HCT116 (cell line): ENCODE data around the gene TLX1. TPM values are rescaled to one million over a fixed set of nuclear protein-coding genes. Genes with fewer than 3 reads are reported as not detected.

Source experiments
- ATAC-seq: fragments of 200-7000 bp; cut with Tn5 transposase; 2 replicates; pipeline ENCODE4 v1.9.1; 2020; ENCODE audit warnings: mild to moderate bottlenecking, moderate library complexity
- BruUV-seq: library from RNA; stranded (reverse); fragments of 400-500 nt; replicated peaks from 2 replicates; lab custom pipeline; 2021; lab: Mats Ljungman, UMichigan
- CTCF ChIA-PET: fragments of 300-600 bp; sonication (Branson Sonifier 250); formaldehyde crosslinking; loops from one replicate; lab custom pipeline; 2021; ENCODE audit warnings: antibody characterized with exemption; lab: Charles Lee
- POLR2A ChIA-PET: fragments of 300-600, 350-600 bp; sonication (Branson Sonifier 250); formaldehyde crosslinking; loops from one replicate; lab custom pipeline; 2021; ENCODE audit warnings: antibody characterized with exemption; lab: Charles Lee
- RAD21 ChIA-PET, 2 experiments: fragments of 300-600 bp; sonication (Branson Sonifier 250); formaldehyde crosslinking; loops; one replicate each; lab custom pipeline; 2023; ENCODE audit warnings: low total read pairs in 2 of 2; ENCODE audit not compliant: uncharacterized antibody in 2 of 2, unreplicated experiment in 2 of 2, low non-redundant PET in 1 of 2; lab: Charles Lee
- DNase-seq: peaks from one replicate; pipeline ENCODE4 v3.0.0-alpha.2; 2010; ENCODE audit warnings: low read depth, low spot score
- H2AFZ ChIP-seq: fragments of 200-600 bp; shearing (Covaris generic), sonication (generic); 2 replicates; pipeline ENCODE4 v1.6.1; 2017; ENCODE audit warnings: low read depth, mixed run types, mixed read lengths, antibody characterized with exemption, low read length; ENCODE audit not compliant: poor library complexity, severe bottlenecking
- H3K27ac ChIP-seq: 2 replicates; pipeline ENCODE4 v1.5.1; 2012; ENCODE audit warnings: low read depth, low read length
- H3K27me3 ChIP-seq: fragments of 200-600 bp; sonication (generic); 2 replicates; pipeline ENCODE4 v1.6.1; 2016; ENCODE audit warnings: mixed run types, low read length, mixed read lengths; ENCODE audit not compliant: insufficient read depth
- H3K36me3 ChIP-seq, 2 experiments: fragments of 200-500 bp in 1 of 2; fragments of 200-600 bp in 1 of 2; sonication (Bioruptor generic) in 1 of 2; sonication (generic) in 1 of 2; 2 replicates each; pipeline versions ENCODE4 v1.5.1 to v1.6.1; 2014 to 2016; ENCODE audit warnings: low read length in 2 of 2, inconsistent platforms in 1 of 2, mixed read lengths in 1 of 2, mixed run types in 1 of 2; ENCODE audit not compliant: insufficient read depth in 2 of 2, control insufficient read depth in 1 of 2
- H3K4me1 ChIP-seq, 2 experiments: fragments of 200-600 bp in 1 of 2; sonication (generic) in 1 of 2; 2 replicates each; pipeline versions ENCODE4 v1.5.1 to v1.6.1; 2012 to 2017; ENCODE audit warnings: low read length in 2 of 2, inconsistent platforms in 1 of 2, mild to moderate bottlenecking in 1 of 2, mixed read lengths in 1 of 2, mixed run types in 1 of 2, moderate library complexity in 1 of 2; ENCODE audit not compliant: insufficient read depth in 2 of 2, control insufficient read depth in 1 of 2
- H3K4me2 ChIP-seq: fragments of 200-600 bp; sonication (generic); 2 replicates; pipeline ENCODE4 v1.6.1; 2017; ENCODE audit warnings: mixed run types, low read length, mixed read lengths
- H3K4me3 ChIP-seq, 2 experiments: fragments of 200-600 bp in 1 of 2; sonication (generic) in 1 of 2; replicated peaks in 1 of 2; 2 replicates each; pipeline ENCODE4 v1.5.1; 2011 to 2016; ENCODE audit warnings: low read length in 2 of 2, control low read depth in 1 of 2, low read depth in 1 of 2, mild to moderate bottlenecking in 1 of 2, mixed read lengths in 1 of 2, mixed run types in 1 of 2
- H3K79me2 ChIP-seq: fragments of 200-600 bp; sonication (generic); 2 replicates; pipeline ENCODE4 v1.6.1; 2017; ENCODE audit warnings: mild to moderate bottlenecking, mixed run types, low read length, moderate library complexity, mixed read lengths; ENCODE audit not compliant: insufficient read depth
- H3K9ac ChIP-seq: fragments of 200-600 bp; sonication (generic); 2 replicates; pipeline ENCODE4 v1.6.1; 2016; ENCODE audit warnings: low read length, mixed read lengths
- H3K9me2 ChIP-seq: fragments of 200-600 bp; sonication (generic), shearing (Covaris generic); 2 replicates; pipeline ENCODE4 v1.6.1; 2017; ENCODE audit warnings: mixed run types, mild to moderate bottlenecking, moderate library complexity; ENCODE audit not compliant: insufficient read depth
- H3K9me3 ChIP-seq, 2 experiments: fragments of 200-500 bp in 1 of 2; fragments of 200-600 bp in 1 of 2; sonication (Bioruptor generic) in 1 of 2; sonication (generic) in 1 of 2; 2 replicates each; pipeline ENCODE4 v1.6.1; 2014 to 2017; ENCODE audit warnings: low read length in 2 of 2, mixed read lengths in 2 of 2, inconsistent platforms in 1 of 2, low read depth in 1 of 2, mild to moderate bottlenecking in 1 of 2, mixed run types in 1 of 2, moderate library complexity in 1 of 2; ENCODE audit not compliant: control insufficient read depth in 1 of 2, insufficient read depth in 1 of 2
- H4K20me1 ChIP-seq: fragments of 200-600 bp; sonication (generic), shearing (Covaris generic); 2 replicates; pipeline ENCODE4 v1.6.1; 2017; ENCODE audit warnings: mixed run types, mild to moderate bottlenecking, moderate library complexity; ENCODE audit not compliant: insufficient read depth
- ELF1 ChIP-seq: IDR thresholded peaks from 2 replicates; pipeline ENCODE4 v1.6.1; 2012; ENCODE audit warnings: low read depth, borderline replicate concordance
- intact Hi-C: fragments of 100-400 bp; cut with micrococcal nuclease; formaldehyde crosslinking; loops from 2 replicates; pipeline ENCODE4 v1.10.0; 2022
- total RNA-seq: library from RNA; stranded (reverse); gene quantifications from one replicate; pipeline ENCODE4 v1.2.1, GENCODE V29; 2021; ENCODE audit not compliant: unreplicated experiment
- TF ChIP-seq, protein P1 (sequence below): IDR thresholded peaks from 2 replicates; pipeline ENCODE4 v1.6.1; 2012; ENCODE audit warnings: low read depth

Gene TLX1
- total RNA-seq, 1 experiment from 2014 or later: not detected

DNA sequence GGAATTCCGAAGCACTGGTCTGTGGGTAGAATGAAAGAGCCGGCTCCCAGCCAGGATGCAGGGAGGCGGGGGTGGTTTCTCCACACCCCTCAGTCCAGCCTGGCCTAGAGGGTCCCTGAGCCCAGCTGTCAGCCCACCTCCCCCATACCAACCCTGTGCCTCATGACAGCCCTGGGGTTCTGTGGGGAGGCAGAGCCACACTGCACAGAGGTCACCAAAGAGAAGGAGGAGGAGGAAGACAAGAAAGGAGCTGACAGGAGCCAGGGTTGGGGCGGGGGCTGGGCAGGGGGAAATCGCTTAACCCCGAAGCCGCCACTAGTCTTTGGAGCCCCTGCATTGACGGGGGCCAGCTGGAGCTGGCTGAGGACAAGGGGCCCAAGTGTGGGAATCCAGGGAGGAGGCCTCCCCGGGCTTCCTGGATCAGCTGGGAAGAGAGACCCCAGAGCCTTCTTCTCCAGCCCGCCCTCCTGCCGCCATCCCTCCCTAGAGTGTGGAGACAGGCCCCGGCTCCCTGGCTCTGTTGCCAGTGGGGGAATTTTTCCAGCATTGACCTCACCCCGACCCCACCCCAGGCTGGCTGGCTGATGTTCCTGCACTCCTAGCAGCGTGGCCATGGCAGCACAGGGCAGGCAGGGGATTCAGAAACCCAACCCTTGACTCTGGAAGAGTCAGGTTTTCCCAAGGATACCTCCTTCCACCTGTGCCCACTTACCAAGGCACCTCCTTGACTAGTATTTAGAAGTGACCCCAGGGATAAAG lies 36.8 kb upstream of the TLX1 start:
- H3K9me2 ChIP-seq: no peaks in the 10 kb centered on the region
- peaks cover 5 to 33% of the 10 kb centered on the region in 2 experiments; a peak in 3 of 4 replicates for H3K4me1 ChIP-seq
- no peak for TF ChIP-seq ELF1
- TF ChIP-seq, protein P1, sequence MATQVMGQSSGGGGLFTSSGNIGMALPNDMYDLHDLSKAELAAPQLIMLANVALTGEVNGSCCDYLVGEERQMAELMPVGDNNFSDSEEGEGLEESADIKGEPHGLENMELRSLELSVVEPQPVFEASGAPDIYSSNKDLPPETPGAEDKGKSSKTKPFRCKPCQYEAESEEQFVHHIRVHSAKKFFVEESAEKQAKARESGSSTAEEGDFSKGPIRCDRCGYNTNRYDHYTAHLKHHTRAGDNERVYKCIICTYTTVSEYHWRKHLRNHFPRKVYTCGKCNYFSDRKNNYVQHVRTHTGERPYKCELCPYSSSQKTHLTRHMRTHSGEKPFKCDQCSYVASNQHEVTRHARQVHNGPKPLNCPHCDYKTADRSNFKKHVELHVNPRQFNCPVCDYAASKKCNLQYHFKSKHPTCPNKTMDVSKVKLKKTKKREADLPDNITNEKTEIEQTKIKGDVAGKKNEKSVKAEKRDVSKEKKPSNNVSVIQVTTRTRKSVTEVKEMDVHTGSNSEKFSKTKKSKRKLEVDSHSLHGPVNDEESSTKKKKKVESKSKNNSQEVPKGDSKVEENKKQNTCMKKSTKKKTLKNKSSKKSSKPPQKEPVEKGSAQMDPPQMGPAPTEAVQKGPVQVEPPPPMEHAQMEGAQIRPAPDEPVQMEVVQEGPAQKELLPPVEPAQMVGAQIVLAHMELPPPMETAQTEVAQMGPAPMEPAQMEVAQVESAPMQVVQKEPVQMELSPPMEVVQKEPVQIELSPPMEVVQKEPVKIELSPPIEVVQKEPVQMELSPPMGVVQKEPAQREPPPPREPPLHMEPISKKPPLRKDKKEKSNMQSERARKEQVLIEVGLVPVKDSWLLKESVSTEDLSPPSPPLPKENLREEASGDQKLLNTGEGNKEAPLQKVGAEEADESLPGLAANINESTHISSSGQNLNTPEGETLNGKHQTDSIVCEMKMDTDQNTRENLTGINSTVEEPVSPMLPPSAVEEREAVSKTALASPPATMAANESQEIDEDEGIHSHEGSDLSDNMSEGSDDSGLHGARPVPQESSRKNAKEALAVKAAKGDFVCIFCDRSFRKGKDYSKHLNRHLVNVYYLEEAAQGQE: no peak
- no peak overlapping the region for H3K4me3 ChIP-seq
- H3K27ac ChIP-seq: no peak overlapping the region
- H3K4me2 ChIP-seq: peak overlapping the region; percentile 61; the same call in 1 of the 2 replicates
- DNase-seq: no peak
- no peaks in the 10 kb centered on the region for H3K9me3 ChIP-seq
- 0 out of 2 replicates have a peak, but pooled peaks cover 1% of the 10 kb centered on the region for H3K27me3 ChIP-seq
- no peak for ATAC-seq
- H3K36me3 ChIP-seq: no peaks in the 10 kb centered on the region
- H4K20me1 ChIP-seq: no peaks in the 10 kb centered on the region
- ChIA-PET CTCF (interaction anchor here (1.1 to 9.5 kb wide), 10 partner anchors 12 to 119 kb away, joined by 3 to 414 read pairs (median 20); partner anchors contain the start of gene KAZALD1), RAD21 (interaction anchor here (0.6 to 3.9 kb wide), 3 partner anchors 47 to 64 kb away, joined by 3 to 92 read pairs (median 5); no protein-coding TSS in a partner anchor), POLR2A (interaction anchor here (1.9 to 2.9 kb wide), 2 partner anchors 47 to 48 kb away, joined by 4 to 36 read pairs; no protein-coding TSS in a partner anchor)
- H3K9ac ChIP-seq: no peak overlapping the region
- H3K79me2 ChIP-seq: no peaks in the 10 kb centered on the region
- H2AFZ ChIP-seq: no peak overlapping the region
- intact Hi-C loops: no loop called here
- no TSS peak for BruUV-seq
